ENCODE data around the gene FCAMR.

FCAMR gene

DNA sequence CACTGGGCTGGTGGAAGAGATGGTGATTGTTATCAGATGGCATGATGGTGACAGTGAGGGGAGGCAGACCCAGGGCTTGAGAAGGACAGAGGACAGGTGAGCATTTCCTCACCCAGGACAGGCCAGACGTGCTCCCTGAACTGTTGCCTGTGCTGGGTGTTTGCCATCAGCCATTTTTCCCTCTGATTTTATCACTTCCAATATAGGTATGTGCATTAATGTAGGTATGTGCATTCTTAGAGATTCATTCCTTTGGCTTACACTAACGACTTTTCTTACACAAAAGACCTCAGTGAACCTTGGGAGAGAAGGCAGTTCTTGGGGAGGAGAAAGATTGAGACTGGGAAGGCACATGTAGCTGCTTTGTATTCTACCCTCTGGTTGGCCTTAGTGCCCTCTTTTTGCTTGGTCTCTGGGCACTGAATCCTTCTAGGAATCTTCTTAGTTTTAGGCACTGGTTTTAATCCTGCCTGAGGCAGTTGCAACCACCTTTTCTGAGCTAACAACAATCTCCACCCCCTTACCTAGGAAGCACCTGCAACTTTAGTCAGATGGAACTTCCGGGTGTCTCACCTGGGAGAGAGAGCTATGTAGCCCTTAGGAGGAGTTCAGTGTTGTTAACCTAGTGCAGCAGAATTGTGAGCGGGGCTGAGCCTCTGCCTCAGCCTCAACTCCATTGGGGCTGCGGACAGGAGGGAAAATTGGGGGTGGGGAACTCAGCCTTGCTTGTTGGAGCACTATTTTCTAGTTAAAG, 31.4 kb upstream of the FCAMR start:
- in situ Hi-C loops (cut with HindIII; ENCODE audit: low sequenced_read_pairs): no loop called here
- DNase-seq (ENCODE audit: low read depth): no peak
- TF ChIP-seq CTCF (IDR thresholded peaks at IDR 0.05; ENCODE audit: low read depth, low read length, missing control alignments): no peak
- H3K4me3 ChIP-seq (ENCODE audit: low read depth, low read length): no peak overlapping the region

DNA sequence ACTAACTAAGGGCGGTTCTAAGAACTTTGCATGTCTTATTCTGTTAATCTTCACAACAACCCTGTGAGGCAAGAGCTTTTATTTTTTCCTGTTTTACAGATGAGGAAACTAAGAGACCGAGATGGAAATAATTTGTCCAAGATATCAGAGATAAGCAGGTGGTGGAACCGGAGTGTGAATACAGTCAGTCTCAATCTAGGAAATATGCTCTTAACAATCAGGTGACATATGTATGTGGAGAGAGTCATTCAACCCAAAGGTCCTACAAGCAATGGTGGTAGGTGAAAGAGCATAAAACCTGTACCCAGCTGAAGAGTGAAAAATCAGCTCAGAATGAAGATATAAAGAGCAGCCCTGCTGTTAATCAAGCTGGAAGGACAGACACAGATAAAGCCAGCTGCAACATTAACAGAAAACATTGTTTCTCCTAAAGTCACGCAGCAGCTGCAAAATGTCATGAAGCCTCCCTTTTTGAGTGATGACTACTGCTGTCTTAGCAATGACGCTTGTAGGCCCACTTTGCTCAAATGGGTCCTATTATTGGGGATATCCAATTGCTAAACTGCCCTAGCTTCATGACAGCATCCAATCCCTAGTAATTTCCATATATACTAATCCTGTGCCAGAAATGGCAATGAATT, 30.5 kb upstream of the FCAMR start:
- no peak overlapping the region for H3K4me3 ChIP-seq (ENCODE audit: low read depth, low read length)
- no peak for DNase-seq (ENCODE audit: low read depth)
- TF ChIP-seq CTCF (IDR thresholded peaks at IDR 0.05; ENCODE audit: low read depth, low read length, missing control alignments): no peak
- in situ Hi-C loops (cut with HindIII; ENCODE audit: low sequenced_read_pairs): no loop called here

GRCh38 chr1:206998816-206999215, 28.6 kb upstream of the FCAMR start:
- TF ChIP-seq CTCF (IDR thresholded peaks at IDR 0.05; ENCODE audit: low read depth, low read length, missing control alignments): no peak
- in situ Hi-C loops (cut with HindIII; ENCODE audit: low sequenced_read_pairs): no loop called here
- H3K4me3 ChIP-seq (ENCODE audit: low read depth, low read length): no peak overlapping the region
- DNase-seq (ENCODE audit: low read depth): no peak

GRCh38 chr1:206992790-206993189, 22.5 kb upstream of the FCAMR start:
- no peak for DNase-seq (ENCODE audit: low read depth)
- H3K4me3 ChIP-seq (ENCODE audit: low read depth, low read length): no peak overlapping the region
- no peak for TF ChIP-seq CTCF (IDR thresholded peaks at IDR 0.05; ENCODE audit: low read depth, low read length, missing control alignments)
- in situ Hi-C loops (cut with HindIII; ENCODE audit: low sequenced_read_pairs): no loop called here

GRCh38 chr1:206987873-206988272, 17.6 kb upstream of the FCAMR start:
- no peak overlapping the region for H3K4me3 ChIP-seq (ENCODE audit: low read depth, low read length)
- in situ Hi-C loops (cut with HindIII; ENCODE audit: low sequenced_read_pairs): loop anchor here (5.0 kb wide), 2 partner anchors 71 to 496 kb away; no protein-coding TSS in a partner anchor
- no peak for TF ChIP-seq CTCF (IDR thresholded peaks at IDR 0.05; ENCODE audit: low read depth, low read length, missing control alignments)
- DNase-seq (ENCODE audit: low read depth): no peak

GRCh38 chr1:206986885-206987284, 16.6 kb upstream of the FCAMR start:
- TF ChIP-seq CTCF (IDR thresholded peaks at IDR 0.05; ENCODE audit: low read depth, low read length, missing control alignments): no peak
- in situ Hi-C loops (cut with HindIII; ENCODE audit: low sequenced_read_pairs): loop anchor here (5.0 kb wide), 2 partner anchors 70 to 495 kb away; no protein-coding TSS in a partner anchor
- no peak for DNase-seq (ENCODE audit: low read depth)
- no peak overlapping the region for H3K4me3 ChIP-seq (ENCODE audit: low read depth, low read length)

Measured in astrocyte of the cerebellum (primary cell).